Kidney tubule cell (primary cell): ENCODE measurements around the gene ELMOD3.
"Not testable (repeated sequence)": the region's sequence is repeated elsewhere in the genome, so short reads cannot be mapped to it uniquely, and the experiment has no call there.

Source experiments
- DNase-seq: peaks from one replicate; pipeline ENCODE4 v3.0.0-alpha.2; 2018; ENCODE audit warnings: low spot score

The ELMOD3 gene

GRCh38 chr2:85329181-85329651 is 25.4 kb upstream of the ELMOD3 start:
- no peak for DNase-seq

- not testable (repeated sequence) for DNase-seq
These were observed 24.9 kb upstream of the ELMOD3 start for GRCh38 chr2:85329701-85330100.

DNA sequence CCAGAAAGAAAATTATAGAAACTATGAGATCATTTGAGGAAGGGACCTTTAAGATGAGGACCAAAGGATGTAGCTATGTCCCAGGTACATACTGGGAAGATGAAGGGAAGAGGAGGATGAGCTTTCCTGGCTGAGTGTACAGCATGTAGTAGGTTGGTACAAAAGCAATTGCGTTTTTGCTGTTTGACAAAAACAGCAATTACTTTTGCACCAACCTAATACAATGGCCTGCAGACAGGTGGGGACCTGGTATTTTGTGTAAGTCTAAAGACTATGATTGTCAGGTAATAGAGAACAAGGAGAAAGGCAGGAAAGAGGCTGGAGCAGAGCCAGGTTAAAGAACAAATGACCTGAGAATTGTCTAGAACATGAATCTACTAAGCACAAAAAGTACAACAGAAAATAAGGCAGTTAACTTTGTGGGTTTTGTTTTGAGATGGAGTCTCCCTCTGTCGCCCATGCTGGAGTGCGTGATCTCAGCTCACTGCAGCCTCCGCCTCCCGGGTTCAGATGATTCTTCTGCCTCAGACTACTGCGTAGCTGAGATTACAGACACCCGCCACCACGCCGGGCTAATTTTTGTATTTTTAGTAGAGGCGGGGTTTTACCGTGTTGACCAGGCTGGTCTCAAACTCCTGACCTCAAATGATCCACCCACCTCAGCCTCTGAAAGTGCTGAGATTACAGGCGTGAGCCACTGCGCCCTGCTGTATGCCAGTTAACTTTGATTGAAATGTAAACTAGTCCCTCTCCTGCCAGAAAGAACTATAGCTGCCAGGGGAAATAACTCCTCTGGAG is 23.5 kb upstream of the ELMOD3 start:
- DNase-seq, result no peak

GRCh38 chr2:85333877-85334276 is 20.7 kb upstream of the ELMOD3 start:
- not testable (repeated sequence) for DNase-seq

GRCh38 chr2:85334928-85335327 is 19.6 kb upstream of the ELMOD3 start:
- no peak for DNase-seq

DNA sequence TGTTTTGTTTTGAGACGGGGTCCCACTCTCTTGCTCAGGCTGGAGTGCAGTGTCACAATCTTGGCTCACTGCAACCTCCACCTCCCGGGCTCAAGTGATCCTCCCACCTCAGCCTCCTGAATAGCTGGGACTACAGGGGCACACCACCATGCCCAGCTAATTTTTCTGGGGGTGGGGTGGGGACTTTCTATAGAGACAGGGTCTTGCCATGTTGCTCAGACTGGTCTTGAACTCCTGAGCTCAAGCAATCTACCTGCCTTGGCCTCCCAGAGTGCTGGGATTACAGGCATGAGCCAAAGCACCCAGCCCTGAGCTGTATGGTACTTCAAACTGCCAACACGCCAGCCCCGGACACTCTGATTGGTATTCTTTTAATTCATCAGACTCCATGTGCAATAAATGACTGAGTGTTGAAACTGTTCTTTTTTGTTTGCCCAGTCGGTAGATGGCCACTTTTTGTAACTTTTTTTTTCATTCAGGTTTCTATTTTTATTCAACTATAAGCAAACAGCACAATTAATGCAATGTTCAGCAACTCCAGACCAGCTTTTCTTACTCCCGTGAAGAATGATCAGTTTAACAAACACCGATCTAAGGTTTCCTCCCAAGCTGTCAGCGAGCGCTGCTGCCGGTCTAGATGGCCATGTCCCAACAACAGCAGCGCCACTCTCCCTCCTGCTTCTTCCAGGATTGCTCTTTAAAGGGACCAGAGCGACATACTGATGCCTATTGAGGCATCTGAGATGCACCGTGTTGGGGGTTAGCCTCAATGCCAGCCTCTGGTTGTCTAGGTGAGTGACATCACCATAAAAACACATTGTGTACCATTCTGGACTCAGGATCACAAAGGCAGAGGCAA is 14.3 kb upstream of the ELMOD3 start:
- no peak for DNase-seq

- DNase-seq, result no peak
These were observed 13.1 kb upstream of the ELMOD3 start for GRCh38 chr2:85341269-85342029.

DNA sequence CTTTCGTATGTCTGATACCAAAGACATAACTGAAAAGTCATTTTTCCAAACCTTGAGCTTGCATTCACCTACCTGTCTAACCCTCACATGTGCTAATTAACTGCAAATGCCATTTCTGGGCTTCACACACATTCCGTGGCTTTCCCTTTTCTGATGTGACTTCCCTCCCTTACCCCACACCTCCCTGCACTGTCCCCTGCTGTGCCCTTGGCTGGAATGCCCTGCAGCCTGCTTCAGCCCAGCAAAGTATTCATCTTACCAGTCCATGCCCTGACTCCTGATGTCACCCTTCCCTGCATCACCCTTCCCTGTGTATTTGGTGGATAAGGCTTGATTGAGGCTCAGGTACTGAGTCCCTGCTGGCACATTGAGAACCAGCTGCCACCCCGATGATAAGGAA is 12.4 kb upstream of the ELMOD3 start:
- DNase-seq, result no peak

DNA sequence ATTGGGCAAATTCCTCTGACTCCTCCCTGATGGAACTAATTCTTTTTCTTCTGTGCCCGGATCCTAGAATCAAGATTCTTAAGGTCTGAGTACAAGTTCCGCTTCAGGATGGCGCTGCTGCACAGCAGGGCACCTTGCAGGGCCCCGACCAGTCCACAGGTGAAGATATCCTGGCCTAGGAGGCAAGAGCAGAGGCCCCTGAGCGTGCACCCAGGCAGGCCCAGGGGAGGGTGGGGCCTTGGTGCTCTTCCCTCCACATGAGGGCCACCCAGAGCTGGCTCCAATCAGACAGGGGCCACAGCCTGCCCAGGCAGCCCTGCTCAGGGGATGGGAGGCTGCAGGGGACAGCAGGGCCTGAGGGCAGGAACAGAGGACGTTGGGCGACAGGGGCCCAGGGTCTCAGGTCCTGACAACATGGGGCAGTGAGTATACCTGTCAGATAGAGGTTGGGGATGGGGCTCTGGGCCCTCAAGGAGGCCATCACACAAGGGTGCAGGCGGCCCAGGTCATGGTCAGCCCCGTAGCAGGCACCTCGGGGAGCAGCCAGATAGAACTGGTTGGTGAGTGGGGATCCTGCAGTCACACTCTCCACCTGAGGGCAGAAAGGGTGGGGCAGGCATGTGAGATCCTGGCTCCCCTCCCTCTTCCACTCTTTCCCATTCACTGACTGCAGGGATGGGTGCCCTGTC is 11.2 kb upstream of the ELMOD3 start:
- not testable (repeated sequence) for DNase-seq

GRCh38 chr2:85344356-85344954 is 10.1 kb upstream of the ELMOD3 start:
- no peak for DNase-seq

DNA sequence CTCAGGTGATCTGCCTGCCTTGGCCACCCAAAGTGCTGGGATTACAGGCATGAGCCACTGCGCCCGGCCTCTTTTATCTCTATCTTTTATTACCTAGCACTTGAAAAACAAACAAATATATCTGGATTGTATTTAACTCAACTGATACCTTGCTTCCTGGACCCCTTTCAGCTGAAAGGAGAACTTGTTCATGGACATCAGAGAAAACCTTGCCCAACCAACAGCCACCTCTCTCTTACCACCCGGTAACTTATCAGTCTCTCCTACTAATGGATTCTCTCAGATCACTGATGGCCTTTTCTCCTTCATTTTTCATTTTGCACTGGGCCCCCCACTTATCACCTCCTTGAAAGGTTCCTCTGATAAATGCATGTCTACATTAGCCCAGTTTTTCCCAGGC is 7.0 kb upstream of the ELMOD3 start:
- no peak for DNase-seq

DNA sequence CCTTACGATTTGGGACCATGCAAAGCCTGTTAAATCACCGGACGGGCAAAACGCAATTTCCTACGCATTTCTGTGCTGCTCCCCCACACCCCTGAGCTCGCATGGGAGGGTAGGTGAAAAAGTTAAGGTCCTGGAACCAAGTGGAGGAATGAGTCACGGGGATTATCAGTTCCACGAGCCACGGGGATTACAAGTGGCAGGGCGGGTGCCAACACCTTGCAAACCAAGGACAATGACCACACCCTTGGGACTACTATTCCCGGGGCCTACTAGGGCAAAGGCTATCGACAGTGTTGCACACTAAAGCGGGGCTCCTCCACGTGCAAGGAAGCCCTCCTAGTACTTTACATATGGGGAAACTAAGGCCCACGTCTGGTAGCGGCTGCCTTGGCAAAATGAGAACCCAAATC is 688 bp upstream of the ELMOD3 start:
- peak; percentile 40 for DNase-seq

GRCh38 chr2:85355073-85355410 is 473 bp downstream of the ELMOD3 start:
- DNase-seq, result no peak

DNA sequence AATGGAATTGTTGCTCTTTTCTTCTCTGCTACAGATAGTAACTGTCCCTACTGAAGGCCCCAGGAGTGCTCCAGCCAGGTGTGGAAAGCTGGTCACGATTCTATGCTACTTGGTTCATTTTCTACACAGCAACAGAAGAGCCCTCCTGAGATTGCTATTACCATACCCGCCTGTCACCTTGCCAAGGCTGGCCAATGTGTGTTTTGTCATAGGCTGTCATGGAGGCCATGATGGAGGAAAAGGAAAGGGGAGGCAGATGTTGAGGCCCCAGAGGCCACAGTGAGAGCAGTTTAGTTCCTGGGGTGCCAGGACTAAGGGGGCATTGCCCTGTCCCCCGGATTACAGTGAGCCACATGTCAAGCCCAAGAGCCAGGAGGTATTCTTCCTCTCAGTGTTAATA is 952 bp downstream of the ELMOD3 start:
- DNase-seq, result peak; percentile 18

DNA sequence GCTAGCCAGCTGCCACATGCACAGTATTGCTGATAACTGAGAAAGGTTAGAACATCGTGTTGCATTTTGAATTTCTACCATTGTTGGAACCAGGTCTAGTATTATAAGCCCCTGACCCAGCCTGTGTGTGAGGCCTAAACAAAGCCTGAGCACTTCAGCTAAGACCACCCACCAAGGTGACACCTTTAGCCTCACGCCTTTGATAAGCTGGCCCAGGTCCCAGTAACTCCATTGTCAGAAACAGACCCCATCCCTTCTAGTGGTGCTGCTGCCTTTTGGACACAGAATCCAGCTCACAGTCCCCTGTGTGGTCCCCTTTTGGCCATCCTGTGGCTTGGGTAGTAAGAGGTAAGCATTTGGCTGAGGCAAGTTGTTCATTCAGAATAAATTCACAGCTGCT is 1.6 kb downstream of the ELMOD3 start:
- no peak for DNase-seq

GRCh38 chr2:85357736-85358135 is 3.2 kb downstream of the ELMOD3 start:
- DNase-seq, result no peak

DNA sequence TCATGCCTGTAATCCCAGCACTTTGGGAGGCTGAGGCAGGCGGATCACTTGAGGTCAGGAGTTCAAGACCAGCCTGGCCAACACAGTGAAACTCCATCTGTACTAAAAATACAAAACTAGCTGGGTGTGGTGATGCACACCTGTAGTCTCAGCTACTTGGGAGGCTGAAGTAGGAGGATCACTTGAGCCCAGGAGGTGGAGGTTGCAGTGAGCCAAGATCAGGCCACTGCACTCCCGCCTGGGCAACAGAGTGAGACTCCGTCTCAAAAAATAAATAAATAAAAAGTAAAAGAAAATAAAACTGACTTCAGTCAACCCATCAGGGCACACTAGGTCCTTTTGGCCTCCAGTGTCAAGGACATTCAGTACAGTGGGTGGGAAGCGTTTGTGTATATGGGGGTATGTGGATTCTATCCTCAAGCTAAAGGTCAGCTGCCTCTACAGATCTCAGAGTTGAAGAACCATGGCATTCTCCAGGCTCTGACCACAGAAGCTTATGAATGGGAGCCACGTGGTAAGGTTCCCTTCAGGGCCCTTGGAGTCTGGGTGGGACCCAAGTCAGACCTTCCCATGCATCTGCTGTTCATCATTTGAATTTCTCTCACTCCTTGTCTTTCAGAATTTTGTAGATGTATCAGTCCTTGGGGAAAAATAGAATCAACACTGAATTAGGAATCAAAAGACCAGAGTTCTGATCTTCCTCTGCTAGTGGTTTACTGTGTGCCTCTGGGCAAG is 8.3 kb downstream of the ELMOD3 start:
- DNase-seq, result not testable (repeated sequence)

- DNase-seq, result no peak
These were observed 12.6 kb downstream of the ELMOD3 start for GRCh38 chr2:85367180-85367579.

DNA sequence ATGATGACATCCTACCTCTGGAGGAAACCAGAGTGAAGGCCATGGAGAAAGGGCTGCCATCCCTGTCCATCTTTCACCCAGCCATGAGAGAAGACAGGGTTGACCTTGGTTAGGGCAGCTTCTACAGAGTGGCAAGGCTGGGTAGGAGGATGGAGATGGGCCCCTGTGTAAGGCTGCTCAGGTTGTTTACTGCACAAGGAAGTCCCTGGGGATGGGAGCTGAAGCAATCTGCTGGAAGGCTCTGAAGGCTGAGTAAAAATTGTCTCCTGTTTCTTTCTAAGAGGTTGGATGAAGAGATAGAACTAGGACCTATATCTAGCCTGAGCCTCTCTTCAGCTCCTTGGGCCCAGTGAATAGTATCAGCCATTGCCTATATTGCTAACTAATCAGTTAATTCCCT is 14.4 kb downstream of the ELMOD3 start:
- DNase-seq, result no peak

GRCh38 chr2:85369500-85369899 is 14.9 kb downstream of the ELMOD3 start:
- no peak for DNase-seq

GRCh38 chr2:85371045-85371444 is 16.5 kb downstream of the ELMOD3 start:
- no peak for DNase-seq
